HepG2 (cell line): Measurements from ENCODE around the gene PXMP4. TPM values are rescaled to one million over a fixed set of nuclear protein-coding genes. Genes with fewer than 3 reads are reported as not detected.

Experiments used
- FOXJ3 ChIP-seq: sonication (generic); formaldehyde crosslinking; IDR thresholded peaks from 2 replicates; pipeline ENCODE4 v1.4.0; 2020; ENCODE audit warnings: missing genetic modification reagents, mild to moderate bottlenecking, borderline replicate concordance
- GABPB1 ChIP-seq: IDR thresholded peaks from 2 replicates; pipeline ENCODE4 v1.6.1; 2016; ENCODE audit warnings: mild to moderate bottlenecking, missing genetic modification reagents, moderate library complexity, missing compliant biosample characterization
- KDM2A ChIP-seq: sonication (generic); formaldehyde crosslinking; IDR thresholded peaks from 2 replicates; pipeline ENCODE4 v1.4.0; 2020; ENCODE audit warnings: low read depth, missing genetic modification reagents, borderline replicate concordance
- MYC ChIP-seq: sonication (generic); formaldehyde crosslinking; IDR thresholded peaks from 2 replicates; pipeline ENCODE4 v1.9.0; 2021; ENCODE audit warnings: missing genetic modification reagents, borderline replicate concordance
- NR2C2 ChIP-seq: sonication (generic); formaldehyde crosslinking; IDR thresholded peaks from 2 replicates; pipeline ENCODE4 v1.4.0; 2020; ENCODE audit warnings: missing genetic modification reagents, mild to moderate bottlenecking, moderate library complexity, borderline replicate concordance
- PHB2 ChIP-seq: fragments of 450-650 bp; IDR thresholded peaks from 2 replicates; pipeline ENCODE4 v1.6.1; 2018; ENCODE audit not compliant: partially characterized antibody
- SIN3A ChIP-seq: IDR thresholded peaks from 2 replicates; pipeline ENCODE4 v1.6.1; 2011; ENCODE audit warnings: low read depth, mild to moderate bottlenecking, control low read depth, low read length, borderline replicate concordance
- TCF7 ChIP-seq: sonication (generic); IDR thresholded peaks from 2 replicates; pipeline ENCODE4 v1.6.1; 2016; ENCODE audit warnings: antibody characterized with exemption, low read depth
- TEF ChIP-seq: sonication (generic); formaldehyde crosslinking; IDR thresholded peaks from 2 replicates; pipeline ENCODE4 v1.5.0; 2020; ENCODE audit warnings: missing genetic modification reagents
- THRA ChIP-seq: sonication (generic); formaldehyde crosslinking; IDR thresholded peaks from 2 replicates; pipeline ENCODE4 v1.4.0; 2020; ENCODE audit warnings: missing genetic modification reagents, borderline replicate concordance
- TIGD3 ChIP-seq: sonication (generic); formaldehyde crosslinking; IDR thresholded peaks from 2 replicates; pipeline ENCODE4 v1.5.1; 2020; ENCODE audit warnings: mild to moderate bottlenecking, missing genetic modification reagents, borderline replicate concordance
- YY1 ChIP-seq: IDR thresholded peaks from 2 replicates; pipeline ENCODE4 v1.6.1; 2011; ENCODE audit warnings: low read length, low read depth, moderate library complexity, mild to moderate bottlenecking; ENCODE audit not compliant: insufficient read depth, insufficient replicate concordance
- ZBTB46 ChIP-seq: sonication (generic); formaldehyde crosslinking; IDR thresholded peaks from 2 replicates; pipeline ENCODE4 v1.4.0; 2020; ENCODE audit warnings: mild to moderate bottlenecking, missing genetic modification reagents, borderline replicate concordance
- ZKSCAN5 ChIP-seq: sonication (generic); formaldehyde crosslinking; IDR thresholded peaks from 2 replicates; pipeline ENCODE4 v1.5.1; 2020; ENCODE audit warnings: mild to moderate bottlenecking, missing genetic modification reagents
- ZNF30 ChIP-seq: sonication (generic); formaldehyde crosslinking; IDR thresholded peaks from 2 replicates; pipeline ENCODE4 v1.5.0; 2020; ENCODE audit warnings: mild to moderate bottlenecking, missing genetic modification reagents
- ZNF841 ChIP-seq: sonication (generic); formaldehyde crosslinking; IDR thresholded peaks from 2 replicates; pipeline ENCODE4 v1.8.1; 2023; ENCODE audit warnings: missing genetic modification reagents, borderline replicate concordance
- ZXDC ChIP-seq: sonication (generic); formaldehyde crosslinking; IDR thresholded peaks from 2 replicates; pipeline ENCODE4 v1.5.0; 2020; ENCODE audit warnings: mild to moderate bottlenecking, missing genetic modification reagents
- polyA plus RNA-seq, 8 experiments: library from polyadenylated mRNA; depleted of rRNA in 3 of 8; stranded (reverse) in 7 of 8; unstranded in 1 of 8; fragments of >200 nt; fragmentation: Illumina TruSeq in 4 of 8; extraction: Trizol in 4 of 8; gene quantifications; 2 replicates each; pipeline versions ENCODE4 v1.2.1 to v1.2.3, GENCODE V29; 2011 to 2016; ENCODE audit warnings: low read depth in 4 of 8, missing spikeins in 1 of 8, mixed read lengths in 1 of 8; ENCODE audit not compliant: insufficient read depth in 1 of 8
- total RNA-seq, 5 experiments: library from RNA; depleted of rRNA; stranded (reverse); fragments of >200 nt; fragmentation: Illumina TruSeq; extraction: Trizol; gene quantifications; 2 replicates each; pipeline ENCODE4 v1.2.3, GENCODE V29; 2016; ENCODE audit warnings: low read depth in 1 of 5

The PXMP4 gene
- total and polyA plus RNA-seq, 2 of the 13 experiments (the other 11 are each of a cell fraction or from before 2014, with no cell fraction given) = not detected

GRCh38 chr20:33663161-33664084 is 56.7 kb downstream of the PXMP4 start (continued):
- TF ChIP-seq ZXDC (CRISPR knock-in tag) (peak; percentile 98), TCF7 (no peak), SIN3A (peak; percentile 56; the same call in 1 of the 2 replicates), ZBTB46 (CRISPR knock-in tag) (no peak; the same call in 1 of the 2 replicates), MYC (peak; percentile 36; the same call in 1 of the 2 replicates), KDM2A (peak; percentile 100), ZNF30 (CRISPR knock-in tag) (no peak), YY1 (peak; percentile 79), PHB2 (no peak), FOXJ3 (CRISPR knock-in tag) (peak; percentile 61; the same call in 1 of the 2 replicates), TEF (peak; percentile 58; the same call in 1 of the 2 replicates), TIGD3 (CRISPR knock-in tag) (no peak; the same call in 1 of the 2 replicates), NR2C2 (CRISPR knock-in tag) (peak; percentile 13; the same call in 1 of the 2 replicates), ZKSCAN5 (no peak), GABPB1 (CRISPR knock-in tag) (peak; percentile 96), ZNF841 (CRISPR knock-in tag) (no peak), THRA (no peak; the same call in 1 of the 2 replicates)
